ENCODE measurements around the gene ASIC4.
A peak's percentile ranks its signal among the peaks of the same experiment; 100 is the strongest.

ASIC4 gene

GRCh38 chr2:219471476-219472371, 42.6 kb upstream of the ASIC4 start:
- H3K9ac ChIP-seq (ENCODE audit: low read depth, low read length, poor library complexity): peak overlapping the region; percentile 78
- H3K18ac ChIP-seq (ENCODE audit: low read length): peak overlapping the region; percentile 5
- H3K4ac ChIP-seq (ENCODE audit: low read length): peak overlapping the region; percentile 17
- no CpG with 5 or more reads among the region's 22 CpGs for WGBS, 2 donors (ENCODE audit: extremely low coverage in 2 of 2, insufficient read length in 2 of 2, insufficient replicate concordance in 1 of 2)
- H3K4me1 ChIP-seq (ENCODE audit: control insufficient read depth in 2 of 2, insufficient read depth in 1 of 2, low read depth in 1 of 2, low read length in 2 of 2): peaks cover 0 to 4% of the 10 kb centered on the region in 2 donors
- peak overlapping the region; percentile 77 for H3K23ac ChIP-seq (ENCODE audit: low read depth, low read length, poor library complexity)
- no peaks in the 10 kb centered on the region for H3K36me3 ChIP-seq (replicated peaks in 1 of 2; ENCODE audit: control insufficient read depth in 2 of 2, insufficient read depth in 2 of 2, low read length in 2 of 2)
- no peak overlapping the region for H3K4me2 ChIP-seq (ENCODE audit: insufficient read depth, low read length, poor library complexity, severe bottlenecking)
- no peak overlapping the region for H2AFZ ChIP-seq (ENCODE audit: low read length)
- peak overlapping the region; percentile 10 for H2BK15ac ChIP-seq (ENCODE audit: low read length)
- no peak overlapping the region for H3K27ac ChIP-seq (replicated peaks; ENCODE audit: low read length)
- H4K8ac ChIP-seq (ENCODE audit: low read depth, low read length): no peak overlapping the region
- H2AK5ac ChIP-seq (ENCODE audit: low read depth, low read length): peak overlapping the region; percentile 74
- no peak for DNase-seq (ENCODE audit: low spot score)
- H2BK12ac ChIP-seq (ENCODE audit: low read length): no peak overlapping the region
- H2BK5ac ChIP-seq (ENCODE audit: low read length): no peak overlapping the region
- H3K4me3 ChIP-seq (ENCODE audit: low read length in 2 of 2): no peak overlapping the region
- peaks cover 0 to 6% (median 0%) of the 10 kb centered on the region in 3 experiments for H3K27me3 ChIP-seq (ENCODE audit: control insufficient read depth in 3 of 3, insufficient read depth in 3 of 3, low read depth in 1 of 3, low read length in 3 of 3)
- H4K91ac ChIP-seq (ENCODE audit: low read depth, low read length, poor library complexity): peak overlapping the region; percentile 43
- H2BK120ac ChIP-seq (ENCODE audit: low read depth, low read length): no peak overlapping the region
- H3K9me3 ChIP-seq (replicated peaks in 1 of 2; ENCODE audit: control insufficient read depth in 2 of 2, insufficient read depth in 1 of 2, low read depth in 1 of 2, low read length in 2 of 2): no peaks in the 10 kb centered on the region
- peaks cover 5% of the 10 kb centered on the region for H3K79me1 ChIP-seq (ENCODE audit: low read depth, low read length)
- H3K14ac ChIP-seq (ENCODE audit: low read length): peak overlapping the region; percentile 47

- peak overlapping the region; percentile 43 for H4K91ac ChIP-seq (ENCODE audit: low read depth, low read length, poor library complexity)
- peaks cover 4 to 8% of the 10 kb centered on the region in 2 donors for H3K4me1 ChIP-seq (ENCODE audit: control insufficient read depth in 2 of 2, insufficient read depth in 1 of 2, low read depth in 1 of 2, low read length in 2 of 2)
- H2AFZ ChIP-seq (ENCODE audit: low read length): no peak overlapping the region
- H3K79me1 ChIP-seq (ENCODE audit: low read depth, low read length): peaks cover 2% of the 10 kb centered on the region
- no peak overlapping the region for H3K4me3 ChIP-seq (ENCODE audit: low read length in 2 of 2)
- H2AK5ac ChIP-seq (ENCODE audit: low read depth, low read length): peak overlapping the region; percentile 74
- no peak overlapping the region for H2BK120ac ChIP-seq (ENCODE audit: low read depth, low read length)
- peaks cover 0 to under 1% of the 10 kb centered on the region in 2 donors for H3K9me3 ChIP-seq (replicated peaks in 1 of 2; ENCODE audit: control insufficient read depth in 2 of 2, insufficient read depth in 1 of 2, low read depth in 1 of 2, low read length in 2 of 2)
- peaks cover 0 to 8% (median 0%) of the 10 kb centered on the region in 3 experiments for H3K27me3 ChIP-seq (ENCODE audit: control insufficient read depth in 3 of 3, insufficient read depth in 3 of 3, low read depth in 1 of 3, low read length in 3 of 3)
- H3K4ac ChIP-seq (ENCODE audit: low read length): peak overlapping the region; percentile 76
- no peak for DNase-seq (ENCODE audit: low spot score)
- H2BK12ac ChIP-seq (ENCODE audit: low read length): no peak overlapping the region
- H3K36me3 ChIP-seq (replicated peaks in 1 of 2; ENCODE audit: control insufficient read depth in 2 of 2, insufficient read depth in 2 of 2, low read length in 2 of 2): no peaks in the 10 kb centered on the region
- H2BK5ac ChIP-seq (ENCODE audit: low read length): no peak overlapping the region
- H3K4me2 ChIP-seq (ENCODE audit: insufficient read depth, low read length, poor library complexity, severe bottlenecking): no peak overlapping the region
- peak overlapping the region; percentile 64 for H3K18ac ChIP-seq (ENCODE audit: low read length)
- H3K14ac ChIP-seq (ENCODE audit: low read length): peak overlapping the region; percentile 50
- no CpG with 5 or more reads among the region's 12 CpGs for whole genome bisulfite sequencing, 2 donors (ENCODE audit: extremely low coverage in 2 of 2, insufficient read length in 2 of 2, insufficient replicate concordance in 1 of 2)
- H4K8ac ChIP-seq (ENCODE audit: low read depth, low read length): no peak overlapping the region
- H2BK15ac ChIP-seq (ENCODE audit: low read length): peak overlapping the region; percentile 26
- peak overlapping the region; percentile 77 for H3K23ac ChIP-seq (ENCODE audit: low read depth, low read length, poor library complexity)
- H3K27ac ChIP-seq (replicated peaks; ENCODE audit: low read length): no peak overlapping the region
- H3K9ac ChIP-seq (ENCODE audit: low read depth, low read length, poor library complexity): peak overlapping the region; percentile 21
Observed at GRCh38 chr2:219472629-219473187, 41.6 kb upstream of the ASIC4 start.

- Histone ChIP-seq H3K18ac (ENCODE audit: low read length) (no peak overlapping the region), H3K4me1 (ENCODE audit: control insufficient read depth in 2 of 2, insufficient read depth in 1 of 2, low read depth in 1 of 2, low read length in 2 of 2) (peaks cover 4 to 8% of the 10 kb centered on the region in 2 donors), H3K4me3 (ENCODE audit: low read length in 2 of 2) (no peak overlapping the region), H3K4ac (ENCODE audit: low read length) (no peak overlapping the region), H3K9ac (ENCODE audit: low read depth, low read length, poor library complexity) (no peak overlapping the region), H2AK5ac (ENCODE audit: low read depth, low read length) (peak overlapping the region; percentile 74), H2BK120ac (ENCODE audit: low read depth, low read length) (no peak overlapping the region), H3K27ac (replicated peaks; ENCODE audit: low read length) (no peak overlapping the region), H3K36me3 (replicated peaks in 1 of 2; ENCODE audit: control insufficient read depth in 2 of 2, insufficient read depth in 2 of 2, low read length in 2 of 2) (no peaks in the 10 kb centered on the region), H3K9me3 (replicated peaks in 1 of 2; ENCODE audit: control insufficient read depth in 2 of 2, insufficient read depth in 1 of 2, low read depth in 1 of 2, low read length in 2 of 2) (peaks cover 0 to 2% of the 10 kb centered on the region in 2 donors), H4K91ac (ENCODE audit: low read depth, low read length, poor library complexity) (no peak overlapping the region), H2AFZ (ENCODE audit: low read length) (no peak overlapping the region), H2BK5ac (ENCODE audit: low read length) (no peak overlapping the region), H3K79me1 (ENCODE audit: low read depth, low read length) (no peaks in the 10 kb centered on the region), H3K14ac (ENCODE audit: low read length) (no peak overlapping the region), H4K8ac (ENCODE audit: low read depth, low read length) (no peak overlapping the region), H2BK12ac (ENCODE audit: low read length) (no peak overlapping the region), H3K23ac (ENCODE audit: low read depth, low read length, poor library complexity) (peak overlapping the region; percentile 22), H3K4me2 (ENCODE audit: insufficient read depth, low read length, poor library complexity, severe bottlenecking) (no peak overlapping the region), H3K27me3 (ENCODE audit: control insufficient read depth in 3 of 3, insufficient read depth in 3 of 3, low read depth in 1 of 3, low read length in 3 of 3) (peaks cover 0 to 8% (median 2%) of the 10 kb centered on the region in 3 experiments), H2BK15ac (ENCODE audit: low read length) (no peak overlapping the region)
- no peak for DNase-seq (ENCODE audit: low spot score)
- WGBS, 2 donors (ENCODE audit: extremely low coverage in 2 of 2, insufficient read length in 2 of 2, insufficient replicate concordance in 1 of 2): no CpG with 5 or more reads among the region's 18 CpGs
Observed at GRCh38 chr2:219473511-219473910, 40.8 kb upstream of the ASIC4 start.
